ENCODE data around the gene FLYWCH1. TPM values are rescaled to one million over a fixed set of nuclear protein-coding genes. Genes with fewer than 3 reads are reported as not detected.

FLYWCH1 gene
- total and polyA plus RNA-seq, 9 of the 15 experiments (the other 6 are each of a cell fraction or from before 2014, with no cell fraction given), result 0.18 to 33.6 (median 11.3) TPM

DNA sequence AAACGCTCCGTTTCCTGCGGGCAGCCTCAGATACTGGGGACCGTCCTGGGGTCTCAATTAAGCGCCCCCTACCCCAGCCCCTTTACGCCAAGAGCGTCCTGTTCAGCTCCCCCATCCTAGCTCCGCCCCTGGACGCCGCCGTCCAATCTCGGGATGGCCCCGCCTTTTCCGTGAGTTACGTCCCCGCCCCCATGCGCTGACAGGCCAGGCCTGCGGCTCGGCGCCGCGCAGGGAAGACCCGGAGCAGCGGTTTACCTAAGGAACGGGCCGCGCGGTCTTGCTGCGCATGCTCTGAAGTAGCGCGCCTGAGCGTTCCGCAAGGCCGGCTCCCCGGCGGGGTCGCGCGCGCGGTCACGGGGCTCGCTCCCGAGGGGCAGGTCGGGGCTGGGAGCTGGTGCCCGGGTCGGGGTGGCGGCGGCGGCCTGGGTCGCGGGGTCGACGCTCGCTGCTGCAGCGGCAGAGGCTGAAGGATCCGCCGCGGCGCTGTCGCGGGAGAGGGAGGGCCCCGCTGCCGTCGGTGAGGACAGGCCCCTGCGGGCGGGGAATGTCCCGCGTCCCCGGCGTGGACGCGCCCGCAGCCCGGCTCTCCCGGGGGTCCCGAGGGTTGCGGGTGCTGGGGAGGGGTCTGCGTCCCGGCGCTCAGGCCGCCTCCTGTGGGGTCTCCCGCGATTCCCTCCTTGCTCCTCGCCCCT, at the start of gene FLYWCH1 (continued):
- TF ChIP-seq, protein P1, sequence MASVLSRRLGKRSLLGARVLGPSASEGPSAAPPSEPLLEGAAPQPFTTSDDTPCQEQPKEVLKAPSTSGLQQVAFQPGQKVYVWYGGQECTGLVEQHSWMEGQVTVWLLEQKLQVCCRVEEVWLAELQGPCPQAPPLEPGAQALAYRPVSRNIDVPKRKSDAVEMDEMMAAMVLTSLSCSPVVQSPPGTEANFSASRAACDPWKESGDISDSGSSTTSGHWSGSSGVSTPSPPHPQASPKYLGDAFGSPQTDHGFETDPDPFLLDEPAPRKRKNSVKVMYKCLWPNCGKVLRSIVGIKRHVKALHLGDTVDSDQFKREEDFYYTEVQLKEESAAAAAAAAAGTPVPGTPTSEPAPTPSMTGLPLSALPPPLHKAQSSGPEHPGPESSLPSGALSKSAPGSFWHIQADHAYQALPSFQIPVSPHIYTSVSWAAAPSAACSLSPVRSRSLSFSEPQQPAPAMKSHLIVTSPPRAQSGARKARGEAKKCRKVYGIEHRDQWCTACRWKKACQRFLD (CRISPR knock-in tag; IDR thresholded peaks at IDR 0.05), result peak; percentile 94
- TF ChIP-seq RNF2 (IDR thresholded peaks at IDR 0.05) (0 out of 2 replicates have a peak, but pooled peaks have one; percentile 33), ZFPM2 (CRISPR knock-in tag; IDR thresholded peaks at IDR 0.05) (no peak), SAFB (IDR thresholded peaks at IDR 0.05; ENCODE audit: borderline replicate concordance, low read depth, low read length) (no peak), TCF3 (CRISPR knock-in tag; IDR thresholded peaks at IDR 0.05) (peak; percentile 11), RBBP5 (IDR thresholded peaks at IDR 0.05; ENCODE audit: borderline replicate concordance, insufficient read depth, low read length, poor library complexity, severe bottlenecking) (peak; percentile 72), GABPB1 (CRISPR knock-in tag; IDR thresholded peaks at IDR 0.05) (peak; percentile 60), NUFIP1 (IDR thresholded peaks at IDR 0.05; ENCODE audit: partially characterized antibody) (peak; percentile 52), JUNB (CRISPR knock-in tag; conservative IDR thresholded peaks at IDR 0.05) (no peak), FOXK2 (conservative IDR thresholded peaks at IDR 0.05 in 1 of 2, IDR thresholded peaks at IDR 0.05 in 1 of 2; ENCODE audit: low read depth in 2 of 2) (peak in 1 of 2 experiments; percentile 44; a peak in 1 of 4 replicates), ZNF274 (IDR thresholded peaks at IDR 0.05; ENCODE audit: borderline replicate concordance, low read depth, low read length) (no peak), CREM (IDR thresholded peaks at IDR 0.05; ENCODE audit: low read depth) (peak; percentile 84)
- TF ChIP-seq, protein P2, sequence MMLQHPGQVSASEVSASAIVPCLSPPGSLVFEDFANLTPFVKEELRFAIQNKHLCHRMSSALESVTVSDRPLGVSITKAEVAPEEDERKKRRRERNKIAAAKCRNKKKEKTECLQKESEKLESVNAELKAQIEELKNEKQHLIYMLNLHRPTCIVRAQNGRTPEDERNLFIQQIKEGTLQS (IDR thresholded peaks at IDR 0.05), result no peak
- TF ChIP-seq, protein P2 (CRISPR knock-in tag; conservative IDR thresholded peaks at IDR 0.05), result 0 out of 2 replicates have a peak, but pooled peaks have one; percentile 43
- TF ChIP-seq, protein P3, sequence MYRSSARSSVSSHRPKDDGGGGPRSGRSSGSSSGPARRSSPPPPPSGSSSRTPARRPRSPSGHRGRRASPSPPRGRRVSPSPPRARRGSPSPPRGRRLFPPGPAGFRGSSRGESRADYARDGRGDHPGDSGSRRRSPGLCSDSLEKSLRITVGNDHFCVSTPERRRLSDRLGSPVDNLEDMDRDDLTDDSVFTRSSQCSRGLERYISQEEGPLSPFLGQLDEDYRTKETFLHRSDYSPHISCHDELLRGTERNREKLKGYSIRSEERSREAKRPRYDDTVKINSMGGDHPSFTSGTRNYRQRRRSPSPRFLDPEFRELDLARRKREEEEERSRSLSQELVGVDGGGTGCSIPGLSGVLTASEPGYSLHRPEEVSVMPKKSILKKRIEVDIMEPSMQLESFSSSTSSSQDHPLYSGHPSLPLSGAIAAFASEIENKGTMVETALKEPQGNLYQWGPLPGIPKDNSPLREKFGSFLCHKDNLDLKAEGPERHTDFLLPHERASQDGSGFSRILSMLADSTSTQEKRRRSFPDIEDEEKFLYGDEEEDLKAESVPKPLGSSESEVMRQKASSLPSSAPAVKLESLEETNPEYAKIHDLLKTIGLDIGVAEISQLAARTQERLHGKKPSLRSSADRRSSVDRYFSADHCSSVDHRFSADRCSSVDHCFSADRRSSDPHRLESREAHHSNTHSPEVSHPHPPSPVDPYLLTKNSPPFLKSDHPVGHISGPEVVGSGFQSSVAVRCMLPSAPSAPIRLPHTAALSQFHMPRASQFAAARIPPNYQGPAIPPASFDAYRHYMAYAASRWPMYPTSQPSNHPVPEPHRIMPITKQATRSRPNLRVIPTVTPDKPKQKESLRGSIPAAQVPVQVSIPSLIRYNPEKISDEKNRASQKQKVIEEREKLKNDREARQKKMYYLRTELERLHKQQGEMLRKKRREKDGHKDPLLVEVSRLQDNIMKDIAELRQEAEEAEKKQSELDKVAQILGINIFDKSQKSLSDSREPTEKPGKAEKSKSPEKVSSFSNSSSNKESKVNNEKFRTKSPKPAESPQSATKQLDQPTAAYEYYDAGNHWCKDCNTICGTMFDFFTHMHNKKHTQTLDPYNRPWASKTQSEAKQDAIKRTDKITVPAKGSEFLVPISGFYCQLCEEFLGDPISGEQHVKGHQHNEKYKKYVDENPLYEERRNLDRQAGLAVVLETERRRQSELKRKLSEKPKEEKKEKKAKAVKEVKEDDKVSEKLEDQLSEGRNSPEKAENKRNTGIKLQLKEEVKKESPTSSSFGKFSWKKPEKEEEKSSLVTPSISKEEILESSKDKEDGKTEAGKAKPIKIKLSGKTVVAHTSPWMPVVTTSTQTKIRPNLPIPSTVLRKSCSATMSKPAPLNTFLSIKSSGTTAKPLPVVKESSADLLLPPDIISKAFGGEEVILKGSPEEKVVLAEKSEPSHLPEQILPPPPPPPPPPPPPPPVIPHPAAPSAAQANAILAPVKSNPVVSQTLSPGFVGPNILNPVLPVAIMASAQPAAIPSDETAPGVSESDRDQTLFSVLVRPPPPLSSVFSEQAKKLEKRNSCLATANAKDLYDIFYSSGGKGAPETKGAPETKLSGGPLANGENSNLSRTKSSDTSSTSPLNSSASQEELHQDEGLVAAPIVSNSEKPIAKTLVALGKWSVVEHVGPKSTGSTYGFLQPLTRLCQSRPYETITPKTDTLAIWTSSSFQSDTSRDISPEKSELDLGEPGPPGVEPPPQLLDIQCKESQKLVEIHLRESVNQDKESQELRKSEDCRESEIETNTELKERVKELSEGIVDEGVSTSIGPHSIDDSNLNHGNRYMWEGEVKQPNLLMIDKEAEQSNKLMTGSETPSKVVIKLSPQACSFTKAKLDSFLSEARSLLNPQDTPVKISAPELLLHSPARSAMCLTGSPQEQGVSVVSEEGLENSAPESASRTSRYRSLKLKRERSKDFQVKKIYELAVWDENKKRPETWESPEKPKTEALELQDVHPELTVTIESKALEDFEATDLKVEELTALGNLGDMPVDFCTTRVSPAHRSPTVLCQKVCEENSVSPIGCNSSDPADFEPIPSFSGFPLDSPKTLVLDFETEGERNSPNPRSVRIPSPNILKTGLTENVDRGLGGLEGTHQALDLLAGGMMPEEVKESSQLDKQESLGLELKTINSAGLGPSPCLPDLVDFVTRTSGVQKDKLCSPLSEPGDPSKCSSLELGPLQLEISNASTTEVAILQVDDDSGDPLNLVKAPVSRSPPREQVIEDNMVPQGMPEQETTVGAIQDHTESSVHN (IDR thresholded peaks at IDR 0.05; ENCODE audit: borderline replicate concordance in 1 of 2, low read depth in 1 of 2), result no peak
- TF ChIP-seq, protein P4, sequence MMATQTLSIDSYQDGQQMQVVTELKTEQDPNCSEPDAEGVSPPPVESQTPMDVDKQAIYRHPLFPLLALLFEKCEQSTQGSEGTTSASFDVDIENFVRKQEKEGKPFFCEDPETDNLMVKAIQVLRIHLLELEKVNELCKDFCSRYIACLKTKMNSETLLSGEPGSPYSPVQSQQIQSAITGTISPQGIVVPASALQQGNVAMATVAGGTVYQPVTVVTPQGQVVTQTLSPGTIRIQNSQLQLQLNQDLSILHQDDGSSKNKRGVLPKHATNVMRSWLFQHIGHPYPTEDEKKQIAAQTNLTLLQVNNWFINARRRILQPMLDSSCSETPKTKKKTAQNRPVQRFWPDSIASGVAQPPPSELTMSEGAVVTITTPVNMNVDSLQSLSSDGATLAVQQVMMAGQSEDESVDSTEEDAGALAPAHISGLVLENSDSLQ (IDR thresholded peaks at IDR 0.05), result peak; percentile 88

Measured in K562 (cell line).